HUDEP-2 (cell line): Measurements from ENCODE around the gene ACRBP.

Source experiments
- DNase-seq, 76 experiments: peaks; one replicate each; lab custom pipeline; 2025; ENCODE audit not compliant: unreplicated experiment in 76 of 76; lab: John Stamatoyannopoulos, UW

The ACRBP gene

DNA sequence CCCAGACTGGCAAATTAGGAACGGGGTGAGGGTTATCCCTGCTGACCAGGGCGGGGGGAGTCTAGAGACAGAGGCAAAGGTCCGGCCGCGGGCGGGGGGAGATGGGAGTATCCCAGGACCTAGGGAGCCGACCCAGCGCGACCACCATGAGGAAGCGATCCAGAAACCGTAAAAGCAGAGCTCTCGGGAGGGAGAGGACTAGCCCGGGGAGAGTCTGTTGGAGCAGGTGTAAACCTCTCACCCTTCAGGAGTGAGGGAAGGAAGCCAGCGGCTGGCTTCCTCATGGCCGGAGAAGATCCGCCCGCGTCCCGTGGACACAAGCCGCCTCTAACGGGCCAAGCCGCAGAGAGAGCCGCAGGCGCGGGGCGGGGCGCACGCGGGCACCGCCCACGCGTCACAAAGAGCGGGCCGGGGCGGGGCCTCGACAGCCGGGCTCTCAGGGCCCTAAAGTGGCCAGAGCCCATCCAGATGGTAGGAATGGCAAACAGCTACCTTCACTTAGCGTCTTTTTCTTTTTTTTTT is at the start of gene ACRBP:
Gene ACRBP (minus strand): TSS at position 350 of the 522 bp plus-strand sequence. CDS start 66 bp downstream, at position 284.
- peak in 2 of 76 experiments; percentile 12 to 47 for DNase-seq

DNA sequence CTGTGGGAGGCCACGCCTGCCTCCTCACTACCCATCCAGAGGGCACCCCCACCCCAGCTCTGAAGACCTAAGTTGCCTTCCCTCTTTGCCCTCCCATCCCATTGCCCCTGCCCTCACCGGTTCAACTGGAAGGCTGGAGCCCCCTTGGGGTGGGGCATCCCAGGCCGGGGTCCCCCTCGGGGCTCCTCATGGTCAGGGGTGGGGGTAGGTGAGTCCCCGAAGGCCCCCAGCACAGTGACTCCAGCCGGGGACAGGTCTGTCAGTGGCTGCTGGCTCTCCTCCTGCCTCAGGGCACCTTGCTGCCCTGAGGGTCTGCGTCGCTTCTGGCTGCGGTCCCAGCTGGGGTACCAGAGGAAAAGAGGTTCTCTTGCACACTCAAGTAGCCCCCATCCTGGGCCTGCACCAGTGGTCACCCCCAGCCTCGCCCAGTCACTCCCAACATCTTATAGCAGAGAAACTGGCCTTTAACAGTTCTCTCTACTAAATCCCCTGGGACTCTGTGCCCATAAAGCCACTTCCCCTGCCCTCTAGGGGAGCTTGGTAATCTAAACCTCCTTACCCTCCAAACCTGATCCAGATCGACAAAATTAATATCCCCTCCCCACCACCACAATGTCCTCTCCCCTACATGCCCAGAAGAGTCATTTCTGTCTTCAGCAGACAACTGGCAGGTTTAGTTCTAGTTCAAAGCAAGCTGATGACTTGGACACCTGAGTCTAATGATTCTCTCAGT is 48.2 kb upstream of the ACRBP start:
- DNase-seq, result no peak

DNA sequence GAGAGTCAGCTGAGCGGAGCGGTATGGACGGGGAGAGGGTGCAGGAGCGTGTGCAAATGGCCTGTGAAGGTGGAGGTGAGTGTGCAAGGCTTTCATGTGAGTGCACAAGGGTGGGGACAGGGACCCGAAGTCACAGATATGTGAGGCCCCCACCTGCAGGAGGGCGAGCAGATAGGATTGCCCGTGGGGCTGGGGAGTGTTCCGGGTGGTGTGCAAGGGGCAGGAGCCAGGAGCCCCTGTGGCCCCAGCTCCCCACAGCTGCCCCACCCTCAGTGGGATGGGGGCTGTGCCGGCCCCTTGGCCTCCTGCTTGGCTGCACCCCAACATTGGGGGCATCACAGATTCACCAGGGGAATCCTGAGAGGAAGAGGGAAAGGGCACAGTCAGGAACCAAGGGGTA is 47.5 kb upstream of the ACRBP start:
- DNase-seq, result no peak

DNA sequence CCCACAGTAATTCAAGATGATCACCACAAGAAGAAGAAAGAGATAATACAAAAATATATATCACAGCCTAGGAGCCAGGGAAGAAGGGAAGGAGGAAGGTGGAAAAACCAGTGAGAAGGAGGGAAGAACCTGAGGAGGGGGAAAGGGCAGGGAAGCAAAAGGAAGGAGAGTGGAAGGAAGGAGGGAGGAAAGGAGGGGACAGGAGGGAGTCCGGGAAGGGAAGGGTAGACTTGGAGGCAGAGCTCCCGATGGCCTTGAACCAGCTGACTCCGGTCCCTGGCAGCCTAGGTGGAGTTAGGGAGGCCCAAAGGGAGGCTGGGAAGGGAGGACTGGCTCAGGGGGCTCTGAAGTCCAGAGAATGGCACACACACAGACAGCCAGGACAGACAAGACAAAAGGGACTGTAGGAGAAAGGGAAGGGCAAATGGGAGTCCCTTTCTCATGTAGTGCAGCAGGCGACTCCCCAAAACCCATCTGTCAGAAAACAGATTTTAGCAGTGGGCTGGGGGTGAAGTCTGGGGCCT is 46.7 kb upstream of the ACRBP start:
- no peak for DNase-seq

DNA sequence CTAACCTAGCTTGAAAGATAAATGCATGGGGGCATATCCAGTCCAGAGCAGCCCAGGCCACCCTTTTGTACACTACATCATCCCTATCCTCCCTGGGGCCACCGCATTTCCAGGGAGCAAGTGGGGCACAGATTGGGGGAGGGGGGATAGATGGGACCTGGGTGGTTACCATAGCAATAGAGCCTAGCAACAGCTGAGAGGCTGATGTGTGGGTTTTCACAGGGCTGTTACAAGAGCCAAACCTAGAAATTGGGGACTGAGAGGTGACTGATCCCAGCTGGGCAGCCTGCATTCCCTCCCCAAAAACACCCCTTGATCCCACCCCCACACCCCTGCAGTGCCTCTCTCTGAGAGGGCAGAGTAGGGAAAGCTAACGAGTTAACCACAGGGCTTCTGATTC is 45.7 kb upstream of the ACRBP start:
- no peak for DNase-seq

DNA sequence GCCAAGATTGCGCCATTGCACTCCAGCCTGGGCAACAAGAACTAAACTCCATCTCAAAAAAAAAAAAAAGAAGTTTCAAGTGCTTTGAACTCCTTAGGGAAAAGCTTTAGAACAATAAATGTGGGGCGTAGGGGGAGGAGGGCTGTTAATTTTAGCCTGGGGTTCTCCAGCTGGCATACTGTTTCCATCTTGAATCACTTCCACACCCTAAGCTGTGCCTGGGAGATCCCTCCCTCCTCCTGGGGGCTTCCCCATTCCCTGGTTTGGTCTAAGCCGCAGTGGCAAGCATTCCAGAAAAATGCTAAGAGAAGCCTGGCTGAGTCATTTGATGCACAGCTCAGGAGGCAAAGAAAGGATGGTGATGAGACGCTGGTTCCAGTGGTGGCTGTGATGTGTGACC is 44.2 kb upstream of the ACRBP start:
- no peak for DNase-seq

DNA sequence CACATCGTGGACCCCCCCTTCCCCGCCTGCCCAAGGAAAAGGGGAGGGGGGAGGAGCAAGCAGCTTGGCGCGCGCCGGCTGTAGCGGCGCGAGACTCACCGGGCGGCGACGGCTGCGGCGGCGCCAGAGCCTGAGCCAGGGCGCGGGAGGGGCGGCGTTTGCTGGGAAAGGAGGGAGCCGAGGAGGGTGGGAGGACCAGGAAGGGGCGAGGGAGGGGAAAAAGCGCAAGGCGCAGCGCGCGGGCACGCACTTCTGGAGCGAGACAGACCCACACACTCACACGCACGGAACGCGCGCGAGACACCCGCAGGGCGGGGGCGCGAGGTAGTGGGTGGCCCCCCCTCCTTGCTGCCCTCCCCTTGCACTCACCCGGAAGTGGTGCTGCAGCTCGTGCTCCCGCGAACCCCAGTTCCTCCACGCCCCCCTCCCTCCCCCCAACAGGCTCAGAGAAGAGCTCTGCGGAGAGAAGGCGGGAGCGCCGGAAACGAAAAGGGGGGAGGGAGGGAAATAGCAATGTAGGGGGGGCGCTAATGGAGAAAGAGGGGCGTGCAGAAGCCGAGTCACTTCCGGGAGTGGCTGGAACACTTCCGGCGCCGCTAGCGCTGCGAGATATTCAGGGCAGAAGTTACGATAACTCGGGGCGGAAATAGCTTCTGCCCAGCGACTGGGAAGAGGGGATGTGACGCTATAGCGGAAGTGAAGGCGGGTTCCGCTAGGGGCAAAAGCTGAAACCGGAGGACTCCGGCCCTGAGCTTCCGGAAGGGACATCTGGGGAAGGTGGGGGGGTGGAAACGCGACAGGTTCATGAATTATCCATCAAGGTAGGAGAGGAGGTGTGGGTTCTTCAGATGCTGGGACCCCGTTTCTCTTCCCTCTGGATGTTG is 42.0 kb upstream of the ACRBP start, which contains the start of gene ZNF384:
Gene ZNF384 (minus strand): TSS at position 377 of the 884 bp plus-strand sequence. CDS start 9,855 bp downstream, outside the sequence.
- DNase-seq, result peak; percentile 47 to 100 (median 96)

DNA sequence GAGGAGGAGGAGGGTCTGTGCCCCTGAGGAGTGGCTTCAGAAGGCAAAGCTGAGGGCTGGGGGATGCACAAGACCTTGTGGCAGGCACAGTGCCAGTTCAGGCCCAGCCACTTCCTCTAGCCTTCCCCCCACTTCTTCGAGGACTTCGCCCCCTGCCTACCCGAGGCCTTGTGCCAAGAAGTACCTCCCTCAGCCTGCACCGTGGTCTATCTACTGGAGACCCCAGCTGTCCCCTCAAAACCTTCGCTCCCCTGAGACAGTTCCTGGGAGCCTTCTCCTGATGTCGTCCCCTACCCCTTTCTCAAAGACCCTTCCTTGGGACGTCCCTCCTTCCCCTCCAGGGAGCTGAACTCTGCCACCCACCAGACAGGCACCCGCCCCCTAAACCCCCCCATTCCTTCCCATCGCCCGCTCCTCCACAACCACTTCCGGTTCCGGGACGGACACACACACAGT is 41.3 kb upstream of the ACRBP start:
- DNase-seq, result peak in 12 of 76 experiments; percentile 12 to 82 (median 56)

DNA sequence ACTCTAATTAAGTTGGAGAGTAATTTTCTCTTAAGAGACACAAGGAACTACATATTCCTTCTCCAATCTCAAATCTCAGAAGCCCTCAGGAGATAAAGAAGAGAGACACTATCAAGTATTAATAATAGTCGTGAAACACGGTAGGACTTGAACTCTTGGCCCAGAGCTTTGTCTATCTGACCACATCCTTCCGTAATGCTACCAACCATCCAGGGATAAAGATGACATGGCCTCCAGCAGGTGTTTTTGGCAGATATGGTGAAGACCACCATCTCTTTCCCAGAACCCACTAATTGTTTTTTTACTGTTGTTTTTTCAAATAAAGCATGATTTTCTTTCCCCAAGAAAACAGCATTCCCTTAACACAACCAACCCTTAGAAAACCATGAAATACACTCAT is 38.6 kb upstream of the ACRBP start:
- DNase-seq, result no peak

DNA sequence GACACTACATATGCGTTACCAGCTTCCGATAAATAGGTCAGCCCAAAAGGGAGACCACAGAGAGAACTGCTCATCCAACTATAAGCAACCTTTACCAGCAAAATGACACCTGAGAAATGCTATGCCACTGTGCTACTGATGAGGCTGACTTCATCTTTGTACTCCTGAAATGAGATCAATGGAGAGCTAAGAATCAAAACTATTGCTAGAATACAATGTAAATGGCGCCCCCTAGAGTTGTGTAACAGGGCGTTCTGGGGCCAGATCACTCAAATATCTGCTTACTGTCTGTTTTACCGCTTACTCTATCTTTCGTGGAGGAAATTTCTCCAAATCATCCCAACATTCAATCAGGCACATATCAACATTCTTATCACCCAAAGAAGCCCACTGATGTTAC is 37.4 kb upstream of the ACRBP start:
- peak in 32 of 76 experiments; percentile 3 to 59 (median 24) for DNase-seq

DNA sequence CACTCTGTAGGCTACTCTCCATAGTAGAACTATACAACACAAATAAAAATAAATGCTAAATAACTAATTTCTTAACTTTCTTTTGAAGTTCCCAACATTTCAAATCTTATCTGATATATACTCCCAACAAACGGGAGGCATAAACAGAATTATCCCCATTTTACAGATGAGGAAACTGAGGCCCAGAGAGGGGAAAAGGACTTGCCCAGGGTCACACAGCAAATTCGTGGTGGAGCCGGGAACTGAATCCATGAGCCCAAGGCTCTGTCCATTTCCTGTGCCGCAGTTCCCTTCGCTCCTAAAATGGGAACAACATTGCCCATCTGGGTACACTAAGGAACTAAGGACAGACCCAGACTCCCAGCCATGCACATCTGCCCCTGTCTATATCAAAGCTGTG is 29.7 kb upstream of the ACRBP start:
- DNase-seq, result no peak

DNA sequence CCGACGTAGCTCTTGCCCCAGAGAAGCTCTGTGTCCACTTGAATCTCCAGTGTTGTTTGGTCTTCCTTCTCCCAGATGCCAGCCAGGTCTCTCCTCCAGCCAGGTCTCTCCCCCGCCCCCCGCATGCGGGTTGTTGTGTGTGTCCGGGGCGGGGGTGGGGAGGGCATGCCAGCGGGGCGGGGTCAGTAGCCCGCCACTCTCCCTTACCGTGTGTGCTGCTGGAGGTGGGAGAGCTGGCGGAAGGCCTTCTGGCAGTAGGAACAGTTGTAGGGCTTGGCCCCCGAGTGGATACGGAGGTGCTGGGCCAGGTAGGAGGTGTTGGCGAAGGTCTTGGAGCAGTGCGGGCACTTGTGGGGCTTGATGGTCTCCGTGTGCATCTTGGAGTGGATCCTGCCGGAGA is 24.9 kb upstream of the ACRBP start:
- DNase-seq, result no peak

DNA sequence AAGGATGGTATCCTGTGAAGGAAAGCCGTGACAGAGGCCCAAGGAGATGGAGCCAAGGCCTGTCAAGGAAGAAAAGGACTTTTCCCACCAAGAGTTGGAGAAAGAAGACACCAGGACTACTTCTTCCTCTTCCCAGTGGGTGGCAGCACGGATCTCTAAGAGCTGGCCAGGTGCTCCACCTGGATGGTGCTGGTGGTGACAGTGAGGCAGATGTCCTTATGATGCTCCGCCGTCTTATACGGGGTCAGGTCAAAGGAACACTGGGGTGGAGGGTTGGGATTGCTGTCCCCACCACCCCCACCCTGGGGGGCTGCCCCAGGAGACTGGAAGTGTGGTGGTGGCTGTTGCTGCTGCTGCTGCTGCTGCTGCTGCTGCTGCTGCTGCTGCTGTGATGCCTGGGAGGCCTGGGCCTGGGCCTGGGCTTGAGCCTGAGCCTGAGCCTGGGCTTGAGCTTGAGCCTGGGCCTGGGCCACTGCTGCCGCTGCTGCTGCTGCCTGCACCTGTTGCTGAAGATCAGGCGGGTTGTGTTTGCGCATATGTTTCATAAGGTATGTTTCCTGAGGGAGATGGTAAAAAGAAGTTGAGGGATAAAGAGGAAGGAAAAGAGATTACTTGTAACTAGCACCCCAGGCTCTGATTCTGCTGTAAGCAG is 20.5 kb upstream of the ACRBP start:
- DNase-seq, result no peak

DNA sequence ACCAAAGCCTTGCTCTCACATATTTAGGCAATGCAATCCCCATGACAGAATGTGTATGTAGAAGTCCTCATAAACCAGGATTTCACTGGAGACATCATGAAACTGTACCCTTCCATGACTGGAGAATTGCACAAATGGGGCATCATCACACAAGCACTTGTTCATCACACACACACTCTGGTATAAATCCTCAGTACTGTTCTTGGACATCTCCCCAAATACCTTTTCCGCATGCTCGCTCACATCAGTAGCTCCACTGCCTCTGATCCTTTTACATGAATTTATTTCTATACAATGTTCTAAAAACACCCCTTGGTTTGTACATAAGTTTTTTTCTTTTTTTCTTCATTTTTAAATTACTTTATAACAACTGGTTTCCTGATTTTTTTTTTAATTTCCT is 19.0 kb upstream of the ACRBP start:
- no peak for DNase-seq

DNA sequence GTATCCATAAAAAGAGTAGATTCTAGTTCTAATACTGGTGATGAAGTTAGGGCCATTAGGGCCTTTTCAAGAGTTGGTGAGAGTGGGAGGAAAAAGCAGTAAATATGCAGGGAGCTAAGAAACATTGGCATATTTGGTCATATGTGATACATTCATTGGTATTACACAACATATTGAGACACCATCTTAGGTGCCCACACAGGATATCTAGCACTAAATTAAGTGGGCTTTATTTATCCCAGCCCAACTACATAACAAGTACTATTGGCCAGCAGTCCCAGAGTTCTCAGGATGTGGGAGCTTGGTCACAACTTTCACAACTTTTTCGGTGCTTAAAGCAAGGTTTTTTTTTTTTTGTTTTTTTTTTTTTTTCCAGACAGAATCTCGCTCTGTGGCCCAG is 17.7 kb upstream of the ACRBP start:
- DNase-seq, result no peak

DNA sequence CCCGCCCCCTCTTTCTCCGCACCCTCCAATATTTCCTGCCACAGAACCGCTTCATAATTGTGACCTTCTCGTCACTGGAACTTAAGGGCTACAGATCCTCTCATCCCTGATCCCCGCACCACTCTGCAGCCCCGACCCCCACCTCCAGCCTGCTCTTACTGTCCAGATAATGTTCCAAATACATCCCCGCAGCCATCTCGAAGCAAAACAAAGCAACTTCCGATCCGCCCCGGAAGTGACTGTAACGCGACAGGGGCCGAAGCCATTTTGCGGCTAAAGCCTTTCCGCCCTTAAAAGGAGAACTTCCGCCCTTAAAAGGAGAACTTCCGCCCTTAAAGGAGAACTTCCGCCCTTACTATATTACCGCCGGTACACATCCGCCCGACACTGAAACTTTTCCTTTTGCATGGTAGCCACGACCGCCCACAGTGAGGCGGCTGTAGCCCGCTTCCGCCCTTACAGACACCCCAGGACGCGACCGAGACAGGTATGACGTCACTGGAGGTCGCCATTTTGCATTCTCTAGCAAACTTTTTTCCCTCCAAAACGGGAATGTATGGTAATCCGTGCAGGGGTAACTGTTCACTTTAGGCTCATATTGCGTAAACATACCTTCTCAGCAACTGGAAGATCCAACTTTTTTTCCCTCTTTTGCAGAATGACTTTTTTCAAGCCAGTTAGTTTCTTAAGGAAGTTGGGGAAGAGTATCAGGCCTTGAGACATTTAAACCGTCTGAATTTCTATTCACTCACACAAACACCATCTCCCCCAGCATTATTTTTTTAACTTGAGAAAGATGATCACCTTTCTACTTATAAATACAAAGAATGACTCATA is 15.9 kb upstream of the ACRBP start, which contains the start of gene ING4:
Gene ING4 (minus strand): TSS at position 214 of the 837 bp plus-strand sequence. CDS start 18 bp downstream, at position 196.
- peak; percentile 24 to 99 (median 96) for DNase-seq

DNA sequence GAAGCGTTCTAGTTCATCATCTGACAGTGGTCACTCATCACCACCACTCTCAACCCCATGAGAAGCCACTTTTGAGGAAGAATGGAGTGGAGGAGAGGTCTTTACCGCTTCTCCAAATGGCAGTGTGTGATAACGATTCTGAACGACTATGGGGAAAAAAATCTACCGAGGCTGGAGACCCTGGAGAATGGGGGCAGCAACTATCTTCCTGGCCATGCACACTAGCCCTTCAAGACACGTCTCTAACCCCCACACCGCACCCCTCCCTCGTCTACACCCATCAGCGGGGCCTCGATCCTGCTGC is 15.3 kb upstream of the ACRBP start:
- DNase-seq, result peak in 21 of 76 experiments; percentile 31 to 71 (median 51)

DNA sequence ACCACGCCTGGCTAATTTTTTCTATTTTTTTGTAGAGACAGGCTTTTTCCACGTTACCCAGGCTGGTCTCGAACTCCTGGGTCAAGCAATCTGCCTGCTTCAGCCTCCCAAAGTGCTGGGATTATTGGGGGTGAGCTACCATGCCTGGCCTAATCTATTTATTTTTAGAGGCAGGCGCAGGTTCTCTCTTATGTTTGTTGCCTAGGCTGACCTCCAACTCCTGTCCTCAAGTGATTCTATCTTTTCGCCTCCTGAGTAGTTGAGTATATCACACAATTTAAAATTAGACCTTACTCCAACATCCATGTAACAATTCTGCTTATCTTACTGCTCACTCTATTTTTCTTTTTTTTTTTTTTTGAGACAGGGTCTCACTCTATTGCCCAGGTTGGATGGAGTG is 6.8 kb upstream of the ACRBP start:
- DNase-seq, result no peak

DNA sequence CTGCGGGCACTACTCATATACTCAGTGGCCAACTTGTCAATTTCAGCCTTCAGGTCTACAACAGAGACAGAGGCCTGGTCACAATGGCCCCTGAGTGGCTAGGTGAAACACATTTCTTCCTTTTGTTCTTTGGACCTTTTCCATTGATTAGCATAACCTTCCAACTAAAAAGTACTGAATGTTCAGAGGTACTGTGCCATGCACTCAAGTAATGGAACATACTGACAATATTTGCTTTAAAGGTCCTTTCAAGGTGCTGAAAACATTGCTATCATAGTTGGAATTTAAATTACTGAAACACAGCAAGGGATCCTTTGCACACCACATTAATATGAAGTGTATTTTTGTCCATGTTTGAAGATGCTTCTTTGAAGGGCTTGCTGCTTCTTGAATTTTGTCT is 6.1 kb upstream of the ACRBP start:
- no peak for DNase-seq

DNA sequence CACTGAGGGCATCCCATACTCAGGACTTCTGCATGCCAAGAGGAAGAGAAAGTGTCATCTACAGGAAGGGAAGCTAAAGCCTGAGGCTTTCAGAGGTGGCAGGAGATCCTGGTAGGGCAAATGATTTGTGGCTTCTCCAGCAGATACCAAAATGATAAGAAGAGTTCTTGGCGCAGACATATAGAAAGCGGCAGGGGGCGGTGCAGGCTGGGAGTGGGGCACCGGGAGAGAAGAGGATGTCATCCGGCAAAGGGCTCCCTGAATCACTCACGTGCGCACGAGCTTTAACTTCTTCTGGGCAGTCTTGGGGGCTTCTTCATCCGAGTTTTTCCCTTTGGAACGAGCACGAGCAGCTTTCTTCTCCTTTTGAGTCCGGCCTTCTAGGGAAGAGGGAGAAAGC is 5.2 kb upstream of the ACRBP start:
- no peak for DNase-seq
